Stimulated activated CD4-positive, alpha-beta T cell treated with anti-CD3 and anti-CD28 coated beads, Interleukin-4, amount 100 ng/mL, for 48 hours (primary cell): Measurements from ENCODE around the gene SLC13A2.

Experiments used
- DNase-seq, 2 donors: peaks; one replicate each; pipeline ENCODE4 v3.0.0-alpha.2; 2020; ENCODE audit warnings: low read depth in 2 of 2

SLC13A2 gene

GRCh38 chr17:28534740-28535375 is 61.4 kb downstream of the SLC13A2 start:
- DNase-seq = no peak

- no peak for DNase-seq
Observed at GRCh38 chr17:28536532-28537218, 63.2 kb downstream of the SLC13A2 start.

- no peak for DNase-seq
Observed at GRCh38 chr17:28537219-28537610, 63.8 kb downstream of the SLC13A2 start.

- no peak for DNase-seq
Observed at GRCh38 chr17:28538296-28538895, 65.0 kb downstream of the SLC13A2 start.

- DNase-seq = no peak
Observed at GRCh38 chr17:28540231-28540630, 66.8 kb downstream of the SLC13A2 start.

- no peak for DNase-seq
Observed at GRCh38 chr17:28541439-28541838, 68.0 kb downstream of the SLC13A2 start.

- DNase-seq = no peak
Observed at GRCh38 chr17:28544402-28545140, 71.1 kb downstream of the SLC13A2 start.

- no peak for DNase-seq
Observed at GRCh38 chr17:28545141-28545503, 71.7 kb downstream of the SLC13A2 start.

- DNase-seq = no peak
Observed at GRCh38 chr17:28545787-28546415, 72.5 kb downstream of the SLC13A2 start.

- no peak for DNase-seq
Observed at GRCh38 chr17:28547096-28547622, 73.7 kb downstream of the SLC13A2 start.
